WERI-Rb-1 (cell line): Measurements from ENCODE around the gene MYO16.

ENCODE experiments used
- DNase-seq: peaks from one replicate; pipeline ENCODE4 v3.0.0-alpha.2; 2020
- H3K27ac ChIP-seq: fragments of 250-450 bp; sonication (Bioruptor Pico); 2 replicates; pipeline ENCODE4 v1.5.1; 2020; ENCODE audit warnings: mild to moderate bottlenecking, moderate library complexity
- H3K27me3 ChIP-seq: fragments of 250-450 bp; sonication (Bioruptor Pico); 2 replicates; pipeline ENCODE4 v1.5.1; 2021; ENCODE audit warnings: mild to moderate bottlenecking, low read depth, moderate library complexity; ENCODE audit not compliant: insufficient read depth, severe bottlenecking
- H3K36me3 ChIP-seq: fragments of 250-450 bp; sonication (Bioruptor Pico); 2 replicates; pipeline ENCODE4 v1.5.1; 2020; ENCODE audit warnings: mild to moderate bottlenecking, moderate library complexity
- H3K4me3 ChIP-seq: 2 replicates; pipeline ENCODE4 v1.5.1; 2011; ENCODE audit warnings: low read depth, mild to moderate bottlenecking, control low read depth, low read length
- H3K9me3 ChIP-seq: fragments of 250-450 bp; sonication (Bioruptor Pico); 2 replicates; pipeline ENCODE4 v1.5.1; 2021; ENCODE audit warnings: mild to moderate bottlenecking, moderate library complexity; ENCODE audit not compliant: severe bottlenecking
- TF ChIP-seq, protein P1 (sequence below): IDR thresholded peaks from 2 replicates; pipeline ENCODE4 v1.5.1; 2011; ENCODE audit warnings: low read depth, mild to moderate bottlenecking, control low read depth, inconsistent platforms, low read length

The MYO16 gene

DNA sequence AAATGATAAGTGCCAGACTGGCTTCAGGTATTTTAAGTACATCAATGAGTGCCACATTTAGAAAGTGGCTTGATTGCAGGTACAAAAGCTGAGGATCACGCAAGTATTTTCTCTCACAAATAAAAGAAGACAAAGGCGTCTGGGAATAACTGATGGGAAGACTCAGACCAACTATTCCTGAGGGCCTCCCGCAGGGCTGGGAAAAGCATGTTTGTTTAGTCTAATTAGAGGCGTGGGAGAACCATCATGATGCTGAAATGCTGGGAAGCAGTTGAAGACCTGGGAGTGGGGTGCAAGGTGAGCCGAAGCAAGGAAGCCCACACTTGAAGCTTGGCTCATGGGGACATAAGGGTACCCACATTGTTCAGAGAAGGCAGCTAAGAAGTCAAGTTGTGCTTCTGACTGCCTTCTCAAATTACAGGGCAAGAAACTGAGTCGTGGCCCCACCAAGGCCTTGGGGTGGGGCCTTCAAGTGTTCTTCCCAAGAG, 536.0 kb downstream of the MYO16 start:
- H3K9me3 ChIP-seq, result no peaks in the 10 kb centered on the region
- no peak overlapping the region for H3K27ac ChIP-seq
- H3K36me3 ChIP-seq, result no peaks in the 10 kb centered on the region
- TF ChIP-seq, protein P1, sequence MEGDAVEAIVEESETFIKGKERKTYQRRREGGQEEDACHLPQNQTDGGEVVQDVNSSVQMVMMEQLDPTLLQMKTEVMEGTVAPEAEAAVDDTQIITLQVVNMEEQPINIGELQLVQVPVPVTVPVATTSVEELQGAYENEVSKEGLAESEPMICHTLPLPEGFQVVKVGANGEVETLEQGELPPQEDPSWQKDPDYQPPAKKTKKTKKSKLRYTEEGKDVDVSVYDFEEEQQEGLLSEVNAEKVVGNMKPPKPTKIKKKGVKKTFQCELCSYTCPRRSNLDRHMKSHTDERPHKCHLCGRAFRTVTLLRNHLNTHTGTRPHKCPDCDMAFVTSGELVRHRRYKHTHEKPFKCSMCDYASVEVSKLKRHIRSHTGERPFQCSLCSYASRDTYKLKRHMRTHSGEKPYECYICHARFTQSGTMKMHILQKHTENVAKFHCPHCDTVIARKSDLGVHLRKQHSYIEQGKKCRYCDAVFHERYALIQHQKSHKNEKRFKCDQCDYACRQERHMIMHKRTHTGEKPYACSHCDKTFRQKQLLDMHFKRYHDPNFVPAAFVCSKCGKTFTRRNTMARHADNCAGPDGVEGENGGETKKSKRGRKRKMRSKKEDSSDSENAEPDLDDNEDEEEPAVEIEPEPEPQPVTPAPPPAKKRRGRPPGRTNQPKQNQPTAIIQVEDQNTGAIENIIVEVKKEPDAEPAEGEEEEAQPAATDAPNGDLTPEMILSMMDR, result no peak
- H3K4me3 ChIP-seq, result no peak overlapping the region
- no peaks in the 10 kb centered on the region for H3K27me3 ChIP-seq
- no peak for DNase-seq

DNA sequence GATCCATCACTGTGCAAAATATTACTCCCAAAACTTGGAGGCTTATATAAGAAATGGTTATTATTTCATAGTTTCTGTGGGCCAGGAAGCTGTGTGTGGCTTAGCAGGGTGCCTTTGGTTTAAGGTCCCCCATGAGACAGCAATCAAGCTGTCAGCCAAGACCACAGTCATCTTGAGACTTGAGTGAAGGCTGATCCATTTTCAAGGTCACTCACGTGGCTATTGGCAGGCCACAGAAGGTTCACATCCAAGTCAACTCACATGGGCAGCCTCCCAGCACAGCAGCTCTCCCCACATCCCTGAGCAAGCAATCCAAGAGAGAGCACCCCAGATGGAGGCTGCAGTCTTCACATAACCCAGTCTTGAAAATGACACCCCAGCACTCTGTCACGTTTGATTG, 537.4 kb downstream of the MYO16 start:
- no peak overlapping the region for H3K27ac ChIP-seq
- no peaks in the 10 kb centered on the region for H3K9me3 ChIP-seq
- DNase-seq, result no peak
- no peaks in the 10 kb centered on the region for H3K36me3 ChIP-seq
- TF ChIP-seq, protein P1, result no peak
- H3K4me3 ChIP-seq, result no peak overlapping the region
- H3K27me3 ChIP-seq, result no peaks in the 10 kb centered on the region

DNA sequence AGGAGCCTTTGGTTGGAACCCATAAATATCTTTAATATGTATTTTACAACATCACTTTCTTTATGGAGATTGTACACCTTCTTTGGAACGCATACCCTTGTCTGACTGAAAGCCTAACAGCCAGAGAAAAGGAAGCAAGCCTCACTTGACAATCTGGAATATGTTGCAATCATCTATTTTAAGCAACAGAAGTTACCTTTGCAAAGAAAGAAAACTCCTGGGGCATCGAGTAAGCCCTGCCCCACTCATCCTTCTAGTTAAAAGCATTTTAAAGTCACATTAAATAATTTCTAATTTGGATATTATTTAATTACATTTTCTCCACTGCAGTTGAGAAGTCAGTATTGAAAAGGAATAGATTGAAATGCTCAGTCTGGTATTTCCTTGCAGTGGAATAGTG, 542.7 kb downstream of the MYO16 start:
- H3K27me3 ChIP-seq, result no peaks in the 10 kb centered on the region
- TF ChIP-seq, protein P1, result no peak
- H3K9me3 ChIP-seq, result no peaks in the 10 kb centered on the region
- H3K27ac ChIP-seq, result no peak overlapping the region
- H3K36me3 ChIP-seq, result no peaks in the 10 kb centered on the region
- no peak for DNase-seq
- no peak overlapping the region for H3K4me3 ChIP-seq

DNA sequence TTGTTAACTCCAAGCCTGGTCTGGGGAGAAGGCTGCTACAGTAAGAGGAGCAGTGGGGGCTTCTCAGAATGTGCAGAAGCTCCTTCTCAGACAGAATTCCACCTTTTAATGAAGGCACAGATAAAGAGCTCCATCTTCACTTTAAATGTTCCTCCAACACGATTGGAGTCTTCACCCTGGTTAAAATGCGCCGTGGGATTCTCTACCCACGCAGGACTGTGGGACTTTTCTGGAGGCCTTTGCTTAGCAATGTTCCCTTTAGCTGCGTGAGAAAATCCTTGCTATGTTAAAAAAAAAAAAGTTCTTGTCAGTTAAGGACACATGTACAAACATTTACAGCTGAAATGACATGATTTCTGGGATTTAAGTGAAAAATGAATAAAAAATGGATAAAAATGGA, 546.3 kb downstream of the MYO16 start:
- no peak overlapping the region for H3K4me3 ChIP-seq
- no peaks in the 10 kb centered on the region for H3K27me3 ChIP-seq
- H3K36me3 ChIP-seq, result no peaks in the 10 kb centered on the region
- no peak for DNase-seq
- H3K9me3 ChIP-seq, result no peaks in the 10 kb centered on the region
- H3K27ac ChIP-seq, result no peak overlapping the region
- TF ChIP-seq, protein P1, result no peak

DNA sequence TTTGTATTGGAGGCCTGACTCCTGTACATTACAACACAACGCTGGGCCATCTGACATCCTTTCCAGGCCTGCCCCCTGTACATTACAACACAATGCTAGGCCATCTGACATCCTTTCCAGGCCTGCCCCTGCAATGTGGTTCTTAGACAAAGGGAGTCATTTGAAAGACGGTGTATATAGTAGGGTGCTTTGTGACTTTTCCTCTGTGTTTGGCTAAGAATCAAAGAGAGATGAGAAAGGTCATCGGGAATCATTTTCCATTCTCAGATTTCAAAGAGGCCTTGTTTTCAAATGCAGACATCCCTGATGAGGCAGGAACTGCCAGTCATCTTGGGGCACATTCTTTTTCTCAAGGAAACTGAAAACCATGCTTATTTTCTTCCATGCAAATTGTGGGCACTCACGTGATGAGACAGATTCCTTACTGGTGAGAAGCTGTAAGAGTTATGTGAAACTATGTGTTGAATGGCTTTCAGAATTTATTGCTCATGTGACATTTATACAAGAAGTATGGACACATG, 551.6 kb downstream of the MYO16 start:
- no peak for DNase-seq
- no peak overlapping the region for H3K4me3 ChIP-seq
- H3K36me3 ChIP-seq, result no peaks in the 10 kb centered on the region
- no peaks in the 10 kb centered on the region for H3K9me3 ChIP-seq
- TF ChIP-seq, protein P1, result no peak
- H3K27me3 ChIP-seq, result no peaks in the 10 kb centered on the region
- H3K27ac ChIP-seq, result no peak overlapping the region
